Colonic mucosa (tissue), 4 donors: ENCODE data around the gene ENG. TPM values are rescaled to one million over a fixed set of nuclear protein-coding genes. Genes with fewer than 3 reads are reported as not detected.

ENCODE experiments used
- DNase-seq: peaks from one replicate; pipeline ENCODE4 v3.0.0-alpha.2; 2020
- H3K27ac ChIP-seq: fragments of 200-600 bp; one replicate; pipeline ENCODE4 v1.8.0; 2021
- H3K27me3 ChIP-seq: fragments of 200-600 bp; one replicate; pipeline ENCODE4 v1.8.0; 2021
- H3K36me3 ChIP-seq: fragments of 200-600 bp; one replicate; pipeline ENCODE4 v1.8.0; 2021
- H3K4me1 ChIP-seq: fragments of 200-600 bp; one replicate; pipeline ENCODE4 v1.8.0; 2021; ENCODE audit warnings: mild to moderate bottlenecking
- H3K4me3 ChIP-seq: fragments of 200-600 bp; one replicate; pipeline ENCODE4 v1.8.0; 2021
- H3K9ac ChIP-seq, 2 donors: one replicate each; pipeline ENCODE4 v1.7.0; 2013; ENCODE audit warnings: control low read depth in 2 of 2, low read depth in 2 of 2, low read length in 2 of 2
- H3K9me3 ChIP-seq: fragments of 200-600 bp; one replicate; pipeline ENCODE4 v1.8.0; 2021
- CTCF ChIP-seq: fragments of 200-600 bp; IDR thresholded peaks from one replicate; pipeline ENCODE4 v1.8.0; 2022; ENCODE audit warnings: antibody characterized with exemption, mild to moderate bottlenecking
- intact Hi-C: fragments of 100-400 bp; cut with DNase I; formaldehyde crosslinking; loops from one replicate; pipeline ENCODE4 v1.14.1; 2022
- total RNA-seq, 2 donors: library from RNA; stranded (reverse); fragmentation: NEBNext Ultra II Directional in 1 of 2; extraction: Animal tissue kit (Norgen Biotek cat#: 25700) in 1 of 2; gene quantifications; one replicate each; pipeline ENCODE4 v1.2.1, GENCODE V29; 2021
- donor health status: healthy.
- donor health status: DM: no; HTN: no; CAD: no.
- donor health status: DM: no; HTN: no; CAD: no.

Gene ENG
- total RNA-seq, 2 donors from 2014 or later, result 15.4 to 34.5 TPM

- DNase-seq, result no peak
- Histone ChIP-seq H3K4me1 (peaks cover 3% of the 10 kb centered on the region), H3K9me3 (no peaks in the 10 kb centered on the region), H3K4me3 (no peak overlapping the region), H3K27ac (no peak overlapping the region), H3K27me3 (no peaks in the 10 kb centered on the region), H3K36me3 (peaks cover 16% of the 10 kb centered on the region), H3K9ac (no peak overlapping the region)
- no peak for TF ChIP-seq CTCF
- intact Hi-C loops, result no loop called here
Observed at GRCh38 chr9:127794001-127794791, 60.3 kb downstream of the ENG start.

GRCh38 chr9:127793093-127793708 is 61.3 kb downstream of the ENG start:
- H3K9me3 ChIP-seq, result no peaks in the 10 kb centered on the region
- peaks cover 26% of the 10 kb centered on the region for H3K36me3 ChIP-seq
- TF ChIP-seq CTCF, result no peak
- peaks cover 3% of the 10 kb centered on the region for H3K4me1 ChIP-seq
- H3K27me3 ChIP-seq, result no peaks in the 10 kb centered on the region
- DNase-seq, result no peak
- H3K27ac ChIP-seq, result no peak overlapping the region
- intact Hi-C loops, result no loop called here
- peak overlapping the region in 1 of 2 donors; percentile 12 for H3K9ac ChIP-seq
- H3K4me3 ChIP-seq, result no peak overlapping the region

GRCh38 chr9:127792417-127793031 is 61.9 kb downstream of the ENG start:
- intact Hi-C loops, result no loop called here
- TF ChIP-seq CTCF, result no peak
- no peak for DNase-seq

GRCh38 chr9:127791085-127791484 is 63.4 kb downstream of the ENG start:
- no peak for DNase-seq
- no peaks in the 10 kb centered on the region for H3K9me3 ChIP-seq
- peaks cover 36% of the 10 kb centered on the region for H3K36me3 ChIP-seq
- no peak overlapping the region for H3K4me3 ChIP-seq
- no peaks in the 10 kb centered on the region for H3K27me3 ChIP-seq
- no peak for TF ChIP-seq CTCF
- H3K27ac ChIP-seq, result no peak overlapping the region
- peaks cover 3% of the 10 kb centered on the region for H3K4me1 ChIP-seq
- intact Hi-C loops, result no loop called here
- H3K9ac ChIP-seq, result no peak overlapping the region

More at GRCh38 chr9:127792417-127793031, 61.9 kb downstream of the ENG start:
- Histone ChIP-seq H3K9ac (no peak overlapping the region), H3K27me3 (no peaks in the 10 kb centered on the region), H3K4me3 (no peak overlapping the region), H3K36me3 (peaks cover 32% of the 10 kb centered on the region), H3K27ac (no peak overlapping the region), H3K9me3 (no peaks in the 10 kb centered on the region), H3K4me1 (peaks cover 3% of the 10 kb centered on the region)

- no peaks in the 10 kb centered on the region for H3K27me3 ChIP-seq
- DNase-seq, result no peak
- no peak for TF ChIP-seq CTCF
- no peak overlapping the region for H3K27ac ChIP-seq
- H3K4me1 ChIP-seq, result no peaks in the 10 kb centered on the region
- H3K36me3 ChIP-seq, result peaks cover 36% of the 10 kb centered on the region
- intact Hi-C loops, result no loop called here
- H3K9me3 ChIP-seq, result no peaks in the 10 kb centered on the region
- H3K9ac ChIP-seq, result no peak overlapping the region
- H3K4me3 ChIP-seq, result no peak overlapping the region
Observed at GRCh38 chr9:127790094-127790855, 64.2 kb downstream of the ENG start.
